IMR-90 (cell line): ENCODE results near the gene BICD1.

Experiments used
- CTCF ChIP-seq: conservative IDR thresholded peaks from 2 replicates; pipeline ENCODE4 v1.5.1; 2012; ENCODE audit warnings: mild to moderate bottlenecking, low read depth, low read length, improper control_type of control experiment
- POLR2A ChIP-seq: IDR thresholded peaks from 2 replicates; pipeline ENCODE4 v1.6.1; 2012; ENCODE audit warnings: mild to moderate bottlenecking, low read depth, low read length
- RAD21 ChIP-seq: IDR thresholded peaks from 2 replicates; pipeline ENCODE4 v1.6.1; 2012; ENCODE audit warnings: low read length, improper control_type of control experiment
- USF2 ChIP-seq: fragments of 150-350 bp; IDR thresholded peaks from 2 replicates; pipeline ENCODE4 v1.6.1; 2017; ENCODE audit warnings: mild to moderate bottlenecking, antibody characterized with exemption, low read length, low read depth

- TF ChIP-seq POLR2A (no peak), CTCF (no peak), RAD21 (no peak), USF2 (no peak)
Observed at GRCh38 chr12:32196250-32197198, 89.9 kb downstream of the BICD1 start.
